HCT116 (cell line): ENCODE measurements around the gene CENPH. TPM values are rescaled to one million over a fixed set of nuclear protein-coding genes. Genes with fewer than 3 reads are reported as not detected.

Source experiments
- ATAC-seq: fragments of 200-7000 bp; cut with Tn5 transposase; 2 replicates; pipeline ENCODE4 v1.9.1; 2020; ENCODE audit warnings: mild to moderate bottlenecking, moderate library complexity
- BruUV-seq: library from RNA; stranded (reverse); fragments of 400-500 nt; replicated peaks from 2 replicates; lab custom pipeline; 2021; lab: Mats Ljungman, UMichigan
- CTCF ChIA-PET: fragments of 300-600 bp; sonication (Branson Sonifier 250); formaldehyde crosslinking; loops from one replicate; lab custom pipeline; 2021; ENCODE audit warnings: antibody characterized with exemption; lab: Charles Lee
- POLR2A ChIA-PET: fragments of 300-600, 350-600 bp; sonication (Branson Sonifier 250); formaldehyde crosslinking; loops from one replicate; lab custom pipeline; 2021; ENCODE audit warnings: antibody characterized with exemption; lab: Charles Lee
- RAD21 ChIA-PET, 2 experiments: fragments of 300-600 bp; sonication (Branson Sonifier 250); formaldehyde crosslinking; loops; one replicate each; lab custom pipeline; 2023; ENCODE audit warnings: low total read pairs in 2 of 2; ENCODE audit not compliant: uncharacterized antibody in 2 of 2, unreplicated experiment in 2 of 2, low non-redundant PET in 1 of 2; lab: Charles Lee
- DNase-seq: peaks from one replicate; pipeline ENCODE4 v3.0.0-alpha.2; 2010; ENCODE audit warnings: low read depth, low spot score
- H2AFZ ChIP-seq: fragments of 200-600 bp; shearing (Covaris generic), sonication (generic); 2 replicates; pipeline ENCODE4 v1.6.1; 2017; ENCODE audit warnings: low read depth, mixed run types, mixed read lengths, antibody characterized with exemption, low read length; ENCODE audit not compliant: poor library complexity, severe bottlenecking
- H3K27ac ChIP-seq: 2 replicates; pipeline ENCODE4 v1.5.1; 2012; ENCODE audit warnings: low read depth, low read length
- H3K27me3 ChIP-seq: fragments of 200-600 bp; sonication (generic); 2 replicates; pipeline ENCODE4 v1.6.1; 2016; ENCODE audit warnings: mixed run types, low read length, mixed read lengths; ENCODE audit not compliant: insufficient read depth
- H3K36me3 ChIP-seq, 2 experiments: fragments of 200-500 bp in 1 of 2; fragments of 200-600 bp in 1 of 2; sonication (Bioruptor generic) in 1 of 2; sonication (generic) in 1 of 2; 2 replicates each; pipeline versions ENCODE4 v1.5.1 to v1.6.1; 2014 to 2016; ENCODE audit warnings: low read length in 2 of 2, inconsistent platforms in 1 of 2, mixed read lengths in 1 of 2, mixed run types in 1 of 2; ENCODE audit not compliant: insufficient read depth in 2 of 2, control insufficient read depth in 1 of 2
- H3K4me1 ChIP-seq, 2 experiments: fragments of 200-600 bp in 1 of 2; sonication (generic) in 1 of 2; 2 replicates each; pipeline versions ENCODE4 v1.5.1 to v1.6.1; 2012 to 2017; ENCODE audit warnings: low read length in 2 of 2, inconsistent platforms in 1 of 2, mild to moderate bottlenecking in 1 of 2, mixed read lengths in 1 of 2, mixed run types in 1 of 2, moderate library complexity in 1 of 2; ENCODE audit not compliant: insufficient read depth in 2 of 2, control insufficient read depth in 1 of 2
- H3K4me2 ChIP-seq: fragments of 200-600 bp; sonication (generic); 2 replicates; pipeline ENCODE4 v1.6.1; 2017; ENCODE audit warnings: mixed run types, low read length, mixed read lengths
- H3K4me3 ChIP-seq, 2 experiments: fragments of 200-600 bp in 1 of 2; sonication (generic) in 1 of 2; replicated peaks in 1 of 2; 2 replicates each; pipeline ENCODE4 v1.5.1; 2011 to 2016; ENCODE audit warnings: low read length in 2 of 2, control low read depth in 1 of 2, low read depth in 1 of 2, mild to moderate bottlenecking in 1 of 2, mixed read lengths in 1 of 2, mixed run types in 1 of 2
- H3K79me2 ChIP-seq: fragments of 200-600 bp; sonication (generic); 2 replicates; pipeline ENCODE4 v1.6.1; 2017; ENCODE audit warnings: mild to moderate bottlenecking, mixed run types, low read length, moderate library complexity, mixed read lengths; ENCODE audit not compliant: insufficient read depth
- H3K9ac ChIP-seq: fragments of 200-600 bp; sonication (generic); 2 replicates; pipeline ENCODE4 v1.6.1; 2016; ENCODE audit warnings: low read length, mixed read lengths
- H3K9me2 ChIP-seq: fragments of 200-600 bp; sonication (generic), shearing (Covaris generic); 2 replicates; pipeline ENCODE4 v1.6.1; 2017; ENCODE audit warnings: mixed run types, mild to moderate bottlenecking, moderate library complexity; ENCODE audit not compliant: insufficient read depth
- H3K9me3 ChIP-seq, 2 experiments: fragments of 200-500 bp in 1 of 2; fragments of 200-600 bp in 1 of 2; sonication (Bioruptor generic) in 1 of 2; sonication (generic) in 1 of 2; 2 replicates each; pipeline ENCODE4 v1.6.1; 2014 to 2017; ENCODE audit warnings: low read length in 2 of 2, mixed read lengths in 2 of 2, inconsistent platforms in 1 of 2, low read depth in 1 of 2, mild to moderate bottlenecking in 1 of 2, mixed run types in 1 of 2, moderate library complexity in 1 of 2; ENCODE audit not compliant: control insufficient read depth in 1 of 2, insufficient read depth in 1 of 2
- H4K20me1 ChIP-seq: fragments of 200-600 bp; sonication (generic), shearing (Covaris generic); 2 replicates; pipeline ENCODE4 v1.6.1; 2017; ENCODE audit warnings: mixed run types, mild to moderate bottlenecking, moderate library complexity; ENCODE audit not compliant: insufficient read depth
- CBX3 ChIP-seq: IDR thresholded peaks from 2 replicates; pipeline ENCODE4 v1.6.1; 2012; ENCODE audit warnings: low read depth
- CTCF ChIP-seq, 3 experiments: fragments of 200-600 bp in 1 of 3; sonication (generic) in 1 of 3; IDR thresholded peaks in 2 of 3; conservative IDR thresholded peaks in 1 of 3; 2 replicates each; pipeline ENCODE4 v1.5.1; 2012 to 2017; ENCODE audit warnings: low read depth in 2 of 3, low read length in 2 of 3, antibody characterized with exemption in 1 of 3, borderline replicate concordance in 1 of 3, control low read depth in 1 of 3, mild to moderate bottlenecking in 1 of 3, mixed read lengths in 1 of 3, mixed run types in 1 of 3, moderate library complexity in 1 of 3; ENCODE audit not compliant: insufficient read depth in 1 of 3
- EGR1 ChIP-seq: IDR thresholded peaks from 2 replicates; pipeline ENCODE4 v1.6.1; 2012; ENCODE audit warnings: low read depth
- EZH2 ChIP-seq: fragments of 200-600 bp; sonication (generic); IDR thresholded peaks from 2 replicates; pipeline ENCODE4 v1.6.1; 2017; ENCODE audit warnings: antibody characterized with exemption, mixed run types
- EZH2phosphoT487 ChIP-seq: fragments of 200-600 bp; IDR thresholded peaks from 2 replicates; pipeline ENCODE4 v1.6.1; 2018; ENCODE audit warnings: antibody characterized with exemption, borderline replicate concordance
- POLR2A ChIP-seq: IDR thresholded peaks from 2 replicates; pipeline ENCODE4 v1.7.0; 2011; ENCODE audit warnings: borderline replicate concordance; ENCODE audit not compliant: insufficient read depth, insufficient read length; ENCODE audit errors: extremely low read depth
- RAD21 ChIP-seq: IDR thresholded peaks from 2 replicates; pipeline ENCODE4 v1.6.1; 2012; ENCODE audit warnings: low read depth, mild to moderate bottlenecking
- SP1 ChIP-seq: IDR thresholded peaks from 2 replicates; pipeline ENCODE4 v1.6.1; 2012; ENCODE audit warnings: low read depth
- SRF ChIP-seq: IDR thresholded peaks from 2 replicates; pipeline ENCODE4 v1.6.1; 2012; ENCODE audit warnings: low read depth
- ZBTB33 ChIP-seq: IDR thresholded peaks from 2 replicates; pipeline ENCODE4 v1.6.1; 2011; ENCODE audit warnings: mild to moderate bottlenecking, low read length, moderate library complexity; ENCODE audit not compliant: insufficient replicate concordance; ENCODE audit errors: extremely low read depth
- ZFX ChIP-seq: fragments of 450-650 bp; IDR thresholded peaks from 2 replicates; pipeline ENCODE4 v1.6.1; 2017
- ZNF274 ChIP-seq: fragments of 200-500 bp; sonication (Bioruptor generic); IDR thresholded peaks from 2 replicates; pipeline ENCODE4 v1.6.1; 2014; ENCODE audit warnings: mild to moderate bottlenecking, low read depth, low read length, inconsistent platforms
- intact Hi-C: fragments of 100-400 bp; cut with micrococcal nuclease; formaldehyde crosslinking; loops from 2 replicates; pipeline ENCODE4 v1.10.0; 2022
- total RNA-seq: library from RNA; stranded (reverse); gene quantifications from one replicate; pipeline ENCODE4 v1.2.1, GENCODE V29; 2021; ENCODE audit not compliant: unreplicated experiment
- TF ChIP-seq, protein P1 (sequence below): IDR thresholded peaks from 2 replicates; pipeline ENCODE4 v1.6.1; 2012; ENCODE audit warnings: low read depth

Gene CENPH
- total RNA-seq, 1 experiment from 2014 or later, result 23.4 TPM

DNA sequence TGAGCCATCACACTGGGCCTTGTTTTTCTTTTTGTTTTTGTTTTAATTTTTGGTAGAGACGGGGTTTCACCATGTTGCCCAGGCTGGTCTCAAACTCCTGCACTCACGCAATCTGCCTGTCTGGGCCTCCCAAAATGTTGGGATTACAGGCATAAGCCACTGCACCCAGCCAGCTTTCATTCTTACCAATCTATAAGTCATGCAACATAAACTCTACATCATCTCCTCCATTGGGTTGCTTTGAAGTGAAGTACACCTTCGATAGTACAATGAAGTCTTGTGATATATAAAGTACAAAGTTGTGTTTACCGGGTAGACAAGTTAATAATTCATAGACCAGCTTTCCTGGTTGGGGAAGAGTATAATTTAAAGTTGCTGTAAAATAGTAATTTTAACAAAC is 36.5 kb downstream of the CENPH start:
- POLR2A ChIA-PET, result no interaction called here
- CTCF ChIA-PET, result no interaction called here
- no peak overlapping the region for H3K4me2 ChIP-seq
- RAD21 ChIA-PET, result no interaction called here
- no peak overlapping the region for H3K4me3 ChIP-seq
- TF ChIP-seq POLR2A, result no peak
- TF ChIP-seq, protein P1, sequence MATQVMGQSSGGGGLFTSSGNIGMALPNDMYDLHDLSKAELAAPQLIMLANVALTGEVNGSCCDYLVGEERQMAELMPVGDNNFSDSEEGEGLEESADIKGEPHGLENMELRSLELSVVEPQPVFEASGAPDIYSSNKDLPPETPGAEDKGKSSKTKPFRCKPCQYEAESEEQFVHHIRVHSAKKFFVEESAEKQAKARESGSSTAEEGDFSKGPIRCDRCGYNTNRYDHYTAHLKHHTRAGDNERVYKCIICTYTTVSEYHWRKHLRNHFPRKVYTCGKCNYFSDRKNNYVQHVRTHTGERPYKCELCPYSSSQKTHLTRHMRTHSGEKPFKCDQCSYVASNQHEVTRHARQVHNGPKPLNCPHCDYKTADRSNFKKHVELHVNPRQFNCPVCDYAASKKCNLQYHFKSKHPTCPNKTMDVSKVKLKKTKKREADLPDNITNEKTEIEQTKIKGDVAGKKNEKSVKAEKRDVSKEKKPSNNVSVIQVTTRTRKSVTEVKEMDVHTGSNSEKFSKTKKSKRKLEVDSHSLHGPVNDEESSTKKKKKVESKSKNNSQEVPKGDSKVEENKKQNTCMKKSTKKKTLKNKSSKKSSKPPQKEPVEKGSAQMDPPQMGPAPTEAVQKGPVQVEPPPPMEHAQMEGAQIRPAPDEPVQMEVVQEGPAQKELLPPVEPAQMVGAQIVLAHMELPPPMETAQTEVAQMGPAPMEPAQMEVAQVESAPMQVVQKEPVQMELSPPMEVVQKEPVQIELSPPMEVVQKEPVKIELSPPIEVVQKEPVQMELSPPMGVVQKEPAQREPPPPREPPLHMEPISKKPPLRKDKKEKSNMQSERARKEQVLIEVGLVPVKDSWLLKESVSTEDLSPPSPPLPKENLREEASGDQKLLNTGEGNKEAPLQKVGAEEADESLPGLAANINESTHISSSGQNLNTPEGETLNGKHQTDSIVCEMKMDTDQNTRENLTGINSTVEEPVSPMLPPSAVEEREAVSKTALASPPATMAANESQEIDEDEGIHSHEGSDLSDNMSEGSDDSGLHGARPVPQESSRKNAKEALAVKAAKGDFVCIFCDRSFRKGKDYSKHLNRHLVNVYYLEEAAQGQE, result no peak
- no peak for TF ChIP-seq ZNF274
- TF ChIP-seq EZH2, result no peak
- TF ChIP-seq CTCF (IDR thresholded peaks at IDR 0.05 in 2 of 3, conservative IDR thresholded peaks at IDR 0.05 in 1 of 3; ENCODE audit: borderline replicate concordance in 1 of 3, insufficient read depth in 1 of 3, low read depth in 2 of 3, low read length in 2 of 3), result no peak
- TF ChIP-seq EZH2phosphoT487, result no peak
- TF ChIP-seq RAD21, result no peak
- TF ChIP-seq ZFX, result no peak
- no peak for TF ChIP-seq ZBTB33
- TF ChIP-seq CBX3, result no peak
- TF ChIP-seq SP1, result no peak
- no peak for TF ChIP-seq EGR1
- no peak for TF ChIP-seq SRF
- no peaks in the 10 kb centered on the region for H3K9me3 ChIP-seq
- ATAC-seq (no peak), DNase-seq (no peak)
- peaks cover 14% of the 10 kb centered on the region for H3K79me2 ChIP-seq
- H3K27ac ChIP-seq, result no peak overlapping the region
- no peaks in the 10 kb centered on the region for H3K9me2 ChIP-seq
- intact Hi-C loops, result no loop called here
- peaks cover 8 to 10% of the 10 kb centered on the region in 2 experiments for H3K36me3 ChIP-seq
- H4K20me1 ChIP-seq, result no peaks in the 10 kb centered on the region
- H2AFZ ChIP-seq, result no peak overlapping the region
- no peak overlapping the region for H3K9ac ChIP-seq
- BruUV-seq, result no TSS peak
- no peaks in the 10 kb centered on the region for H3K27me3 ChIP-seq
- H3K4me1 ChIP-seq, result no peaks in the 10 kb centered on the region
